SU-DHL-6 (cell line): ENCODE data around the gene EYS.

Experiments used
- EZH2phosphoT487 ChIP-seq: fragments of 200-600 bp; sonication (generic), shearing (Covaris generic); conservative IDR thresholded peaks from 2 replicates; pipeline ENCODE4 v1.6.1; 2018; ENCODE audit warnings: mild to moderate bottlenecking, antibody characterized with exemption, low read length, moderate library complexity, mixed read lengths
- TF ChIP-seq, protein P1 (sequence below): fragments of 200-600 bp; sonication (generic); IDR thresholded peaks from one replicate; pipeline ENCODE4 v1.5.1; 2017; ENCODE audit warnings: antibody characterized with exemption, mild to moderate bottlenecking, low read length, moderate library complexity; ENCODE audit not compliant: insufficient read depth, poor library complexity, severe bottlenecking

DNA sequence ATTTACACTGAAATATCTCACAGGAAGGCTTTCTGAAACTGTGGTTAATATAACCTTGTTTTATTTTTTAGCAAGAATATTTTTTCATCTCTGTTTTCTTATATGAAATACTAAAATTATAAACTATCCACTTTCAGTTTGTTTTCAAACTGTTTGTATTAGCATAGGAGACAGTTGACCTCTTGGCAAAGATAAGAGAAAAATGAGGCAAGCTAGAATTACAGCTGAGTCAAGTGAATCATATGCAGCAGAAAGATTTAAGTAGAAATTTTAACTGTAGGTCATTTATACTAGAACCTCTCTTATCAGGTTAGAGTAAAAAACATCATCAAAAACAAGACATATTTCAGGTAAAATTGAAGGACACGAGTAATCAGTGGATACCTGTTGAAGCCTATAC lies 1278.8 kb downstream of the EYS start:
- TF ChIP-seq, protein P1, sequence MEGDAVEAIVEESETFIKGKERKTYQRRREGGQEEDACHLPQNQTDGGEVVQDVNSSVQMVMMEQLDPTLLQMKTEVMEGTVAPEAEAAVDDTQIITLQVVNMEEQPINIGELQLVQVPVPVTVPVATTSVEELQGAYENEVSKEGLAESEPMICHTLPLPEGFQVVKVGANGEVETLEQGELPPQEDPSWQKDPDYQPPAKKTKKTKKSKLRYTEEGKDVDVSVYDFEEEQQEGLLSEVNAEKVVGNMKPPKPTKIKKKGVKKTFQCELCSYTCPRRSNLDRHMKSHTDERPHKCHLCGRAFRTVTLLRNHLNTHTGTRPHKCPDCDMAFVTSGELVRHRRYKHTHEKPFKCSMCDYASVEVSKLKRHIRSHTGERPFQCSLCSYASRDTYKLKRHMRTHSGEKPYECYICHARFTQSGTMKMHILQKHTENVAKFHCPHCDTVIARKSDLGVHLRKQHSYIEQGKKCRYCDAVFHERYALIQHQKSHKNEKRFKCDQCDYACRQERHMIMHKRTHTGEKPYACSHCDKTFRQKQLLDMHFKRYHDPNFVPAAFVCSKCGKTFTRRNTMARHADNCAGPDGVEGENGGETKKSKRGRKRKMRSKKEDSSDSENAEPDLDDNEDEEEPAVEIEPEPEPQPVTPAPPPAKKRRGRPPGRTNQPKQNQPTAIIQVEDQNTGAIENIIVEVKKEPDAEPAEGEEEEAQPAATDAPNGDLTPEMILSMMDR, result no peak
- TF ChIP-seq EZH2phosphoT487, result no peak
